Renal pelvis (tissue), 12 donors: Measurements from ENCODE around the gene IRX4. TPM values are rescaled to one million over a fixed set of nuclear protein-coding genes. Genes with fewer than 3 reads are reported as not detected.

Source experiments
- DNase-seq: peaks from one replicate; pipeline ENCODE4 v3.0.0-alpha.2; 2013
- long read RNA-seq, 16 experiments: transcript quantifications; one replicate each; lab custom pipeline, GENCODE V29; 2026
- polyA plus RNA-seq, 3 donors: library from polyadenylated mRNA; unstranded; fragments of 120-200 nt; gene quantifications; one replicate each; pipeline ENCODE4 v1.2.1, GENCODE V29; 2013; ENCODE audit not compliant: insufficient read length in 3 of 3

The IRX4 gene
- under 1 TPM; 0.48 to 0.65 (median 0.51) TPM for polyA plus RNA-seq
- long read RNA-seq, donor 1 = 0 reads
- long read RNA-seq, donor 2 = 0 reads
- long read RNA-seq, donor 3 = 0 reads
- long read RNA-seq, donor 4 = 0 reads
- long read RNA-seq, donor 5 = 0 reads
- long read RNA-seq, donor 6 = 0 reads
- long read RNA-seq, donor 7, partial matches to known transcripts = 0 of 1 reads
- long read RNA-seq, donor 7, other reads (novel, unspliced or antisense) = 0 of 1 reads
- long read RNA-seq, donor 8 = 0 reads
- long read RNA-seq, donor 9 = 0 reads
- long read RNA-seq, donor 10 = 0 reads
- long read RNA-seq, donor 11 = 0 reads
- long read RNA-seq, donor 12, partial matches to known transcripts = 0 of 1 reads
- long read RNA-seq, donor 12, other reads (novel, unspliced or antisense) = 0 of 1 reads
- long read RNA-seq, donor 13 = 0 reads
- long read RNA-seq, donor 14 = 0 reads
- long read RNA-seq, donor 15, partial matches to known transcripts = 0 of 2 reads
- long read RNA-seq, donor 15, other reads (novel, unspliced or antisense) = 0 of 2 reads
- long read RNA-seq, donor 16 = 0 reads

DNA sequence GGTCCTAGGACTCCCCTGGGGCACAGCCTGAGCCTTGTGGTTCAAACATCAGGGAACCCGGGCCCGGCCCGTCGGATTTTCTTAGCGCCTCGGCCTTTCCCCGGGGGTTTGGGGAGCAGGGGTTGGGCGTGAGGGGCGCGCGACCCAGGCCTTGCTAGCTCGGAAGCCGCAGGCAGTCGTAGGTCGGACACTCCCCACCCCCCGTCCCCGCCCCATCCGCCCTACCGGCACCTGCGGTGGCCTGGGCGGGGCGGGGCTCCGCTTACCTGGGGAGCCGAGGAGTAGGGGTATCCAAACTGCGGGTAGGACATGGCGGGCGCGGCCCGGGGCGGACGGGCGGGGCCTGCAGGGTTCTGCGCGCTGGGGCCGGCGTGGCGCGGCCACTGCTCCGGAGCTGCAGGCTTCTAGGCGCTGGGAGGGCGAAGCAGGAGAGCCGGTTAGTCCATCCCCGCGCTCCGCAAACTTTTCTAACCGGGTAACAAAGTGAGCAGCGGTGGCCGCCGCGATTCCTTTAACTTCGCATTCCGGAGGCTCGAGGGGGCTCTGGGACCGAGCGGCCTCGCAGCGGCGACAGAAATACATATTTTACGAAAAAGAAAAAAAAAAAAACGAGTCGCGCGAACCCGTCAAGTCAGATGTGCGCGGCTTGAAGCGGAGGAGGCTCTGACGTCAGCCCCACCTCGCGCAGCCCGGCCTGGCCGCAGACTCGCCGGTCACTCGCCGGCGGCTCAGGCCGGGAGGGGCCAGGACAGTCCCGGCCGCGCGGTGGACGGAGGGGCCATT lies at the start of gene IRX4:
TSS of gene IRX4 (minus strand) at position 589 of the 783 bp plus-strand sequence. CDS start at position 311, 278 bp downstream.
- no peak for DNase-seq

DNA sequence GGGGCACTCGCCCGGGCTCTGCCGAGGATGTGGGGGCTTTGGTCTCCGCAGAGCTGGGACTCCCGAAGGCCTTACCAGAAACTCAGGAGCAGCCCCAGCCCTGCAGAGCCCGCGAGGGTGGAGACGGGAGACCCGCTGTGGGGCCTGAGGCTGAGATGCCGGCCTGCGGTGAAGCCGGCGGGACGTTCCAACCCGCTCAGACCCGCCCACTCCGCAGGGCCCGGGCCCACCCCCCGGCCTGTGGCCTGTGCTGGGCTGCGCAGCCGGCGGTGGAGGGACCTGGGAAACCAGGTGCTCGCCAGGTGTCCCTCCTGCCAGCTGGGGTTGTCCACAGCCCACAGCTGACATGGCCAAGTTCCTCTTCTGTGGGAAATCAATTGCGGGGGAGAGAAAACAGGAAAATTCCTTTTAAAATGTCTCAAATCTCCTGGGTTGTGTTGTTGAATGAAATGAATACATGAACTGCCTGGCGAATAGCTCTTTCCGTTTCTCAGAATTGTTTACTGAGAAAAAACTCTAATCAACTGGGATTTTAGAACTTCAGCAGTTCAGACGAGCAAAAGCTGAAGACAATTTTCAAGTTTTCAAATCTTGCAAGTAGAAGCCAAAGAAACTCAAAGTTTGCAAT lies 49.0 kb upstream of the IRX4 start:
- DNase-seq = peak; percentile 16

DNA sequence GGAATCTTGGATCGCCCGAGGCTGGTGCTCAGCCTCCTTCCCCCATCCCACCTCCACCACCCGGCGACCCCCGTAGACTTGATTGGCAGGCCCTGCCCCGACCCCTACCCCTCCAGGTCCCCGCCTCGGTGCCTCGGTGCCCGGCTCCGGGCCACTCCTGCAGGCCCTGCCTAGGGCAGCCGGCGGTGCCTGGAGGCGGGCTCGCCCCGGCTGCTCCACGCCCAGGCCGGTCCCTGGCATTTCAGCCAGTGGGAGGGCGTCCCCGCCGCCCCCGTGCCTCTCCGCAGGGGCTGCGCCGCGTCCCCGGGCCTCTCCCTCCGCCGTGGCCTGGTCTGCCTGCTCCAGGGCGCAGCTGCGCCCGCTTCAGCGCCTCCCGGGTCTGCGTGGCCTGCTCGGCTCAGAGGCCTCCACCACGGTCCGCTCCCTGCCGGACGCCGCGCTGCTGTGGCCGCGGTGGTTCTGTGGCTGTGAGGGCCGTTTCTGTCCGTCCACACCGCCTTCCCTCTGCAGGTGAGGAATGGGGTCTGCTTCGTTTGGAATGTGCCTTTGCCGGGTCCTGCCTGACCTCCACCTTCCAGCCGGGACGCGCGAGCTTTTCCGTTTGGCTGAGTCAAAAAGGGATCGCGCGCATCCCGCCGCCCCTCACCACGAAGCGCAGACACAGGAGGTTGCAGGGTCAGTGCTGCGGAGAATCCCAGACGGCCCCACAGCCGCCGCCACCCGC lies 48.3 kb upstream of the IRX4 start:
- peak; percentile 21 for DNase-seq

DNA sequence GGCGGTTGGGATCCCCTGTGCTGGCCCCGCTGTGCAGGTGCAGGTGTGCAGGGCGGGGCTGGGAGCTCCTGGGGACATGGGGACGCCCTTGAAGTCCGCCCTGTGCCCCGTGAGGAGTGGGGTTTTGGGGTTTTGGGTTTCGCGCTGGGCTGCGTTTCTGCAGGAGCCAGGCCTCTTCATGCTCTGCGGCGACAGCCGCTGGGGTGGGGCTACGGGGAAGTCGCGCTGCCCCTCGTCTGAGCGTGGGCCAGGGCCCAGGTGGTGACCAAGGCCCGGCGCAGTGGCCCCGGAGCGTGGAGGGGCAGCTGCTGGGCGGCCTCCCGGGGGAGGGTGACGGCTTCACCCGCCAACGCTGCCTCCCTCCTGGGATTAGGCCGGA lies 47.8 kb upstream of the IRX4 start:
- no peak for DNase-seq

DNA sequence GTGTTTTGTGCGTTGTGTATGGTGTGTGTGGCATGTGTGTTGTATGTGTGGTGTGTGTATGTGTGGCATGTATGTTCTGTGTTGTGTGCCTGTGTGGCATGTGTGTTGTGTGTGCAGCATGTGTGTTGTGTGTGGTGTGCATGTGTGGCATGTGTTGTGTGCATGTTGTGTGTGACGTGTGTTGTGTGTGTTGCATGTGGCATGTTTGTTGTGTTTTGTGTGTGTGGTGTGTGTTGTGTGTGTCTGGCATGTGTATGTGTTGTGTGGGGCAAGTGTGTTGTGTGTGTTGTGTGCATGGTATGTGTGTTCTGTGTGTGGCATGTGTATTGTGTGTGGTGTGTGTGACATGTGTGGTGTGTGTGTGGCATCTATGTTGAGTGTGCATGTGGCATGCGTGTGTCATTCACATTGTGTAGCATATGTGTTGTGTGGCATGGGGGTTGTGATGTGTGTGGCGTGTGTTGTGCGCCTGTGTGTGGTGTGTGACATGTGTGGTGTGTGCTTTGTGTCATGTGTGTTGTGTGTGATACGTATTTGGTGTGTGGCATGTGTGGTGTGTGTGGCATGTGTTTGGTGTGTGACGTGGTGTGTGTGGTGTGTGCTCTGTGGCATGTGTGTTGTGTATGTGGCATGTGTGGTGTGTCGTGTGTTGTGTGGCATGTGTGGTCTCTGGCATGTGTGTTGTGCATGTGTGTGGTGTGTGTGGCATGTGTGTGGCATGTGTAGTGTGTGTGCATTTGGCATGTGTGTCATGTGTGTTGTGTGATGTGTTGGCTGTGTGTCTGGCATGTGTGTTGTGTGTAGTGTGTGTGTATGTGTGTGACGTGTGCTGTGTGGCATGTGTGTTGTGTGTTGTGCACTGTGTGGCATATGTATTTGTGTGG lies 46.6 kb upstream of the IRX4 start:
- DNase-seq = no peak

DNA sequence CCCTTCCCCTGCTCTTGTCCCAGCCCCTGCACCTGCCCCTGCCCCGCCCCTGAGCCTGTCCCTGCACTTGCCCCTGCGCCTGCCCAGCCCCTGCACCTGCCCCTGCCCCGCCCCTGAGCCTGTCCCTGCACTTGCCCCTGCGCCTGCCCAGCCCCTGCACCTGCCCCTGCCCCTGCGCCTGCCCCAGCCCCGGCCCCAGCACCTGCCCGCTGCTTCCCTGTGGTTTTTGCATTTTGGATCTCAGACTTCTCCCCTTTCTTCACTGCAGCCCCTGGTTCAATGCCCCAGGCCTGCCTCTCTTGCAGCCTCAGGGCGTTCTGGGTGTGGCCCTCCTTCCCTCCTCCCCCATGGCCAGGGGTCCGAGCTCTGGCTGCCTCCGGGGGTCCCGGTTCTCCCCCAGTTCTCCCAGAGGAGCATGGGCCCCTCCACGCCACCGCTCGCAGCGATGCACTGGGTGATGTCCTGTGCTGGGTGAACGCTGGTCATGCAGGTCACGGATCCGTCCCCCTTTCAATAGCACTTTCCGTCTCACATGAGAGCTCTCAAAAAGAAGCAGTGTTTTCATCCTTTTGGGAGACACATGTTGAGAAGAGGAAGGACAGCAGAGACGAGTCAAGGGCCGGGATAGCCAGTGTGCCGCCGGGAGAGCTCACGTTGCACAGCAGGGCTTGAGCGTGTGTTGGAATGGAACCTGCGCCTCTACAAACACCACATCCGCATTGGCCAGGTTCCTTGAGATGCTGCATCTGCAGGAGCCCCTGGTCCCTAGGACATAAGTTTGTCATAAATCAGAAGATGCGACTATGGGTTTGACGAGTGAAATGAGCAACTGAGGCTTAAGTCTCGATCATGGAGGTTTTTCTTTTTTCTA lies 44.0 kb upstream of the IRX4 start:
- no peak for DNase-seq

DNA sequence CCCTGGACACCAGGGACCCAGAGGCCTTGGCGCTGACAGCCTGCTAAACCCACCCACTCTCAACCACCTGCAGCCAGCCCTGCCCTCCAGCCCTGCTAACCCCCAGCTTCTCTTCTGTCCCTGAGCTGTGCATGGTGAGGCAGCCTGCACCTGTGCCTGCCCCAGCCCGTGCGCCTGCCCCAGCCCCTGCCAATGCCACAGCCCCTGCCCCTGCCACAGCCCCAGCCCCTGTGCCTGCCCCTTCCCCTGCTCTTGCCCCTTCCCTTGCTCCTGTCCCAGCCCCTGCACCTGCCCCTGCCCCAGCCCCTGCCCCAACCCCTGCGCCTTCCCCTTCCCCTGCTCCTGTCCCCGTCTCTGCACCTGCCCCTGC lies 43.3 kb upstream of the IRX4 start:
- no peak for DNase-seq

DNA sequence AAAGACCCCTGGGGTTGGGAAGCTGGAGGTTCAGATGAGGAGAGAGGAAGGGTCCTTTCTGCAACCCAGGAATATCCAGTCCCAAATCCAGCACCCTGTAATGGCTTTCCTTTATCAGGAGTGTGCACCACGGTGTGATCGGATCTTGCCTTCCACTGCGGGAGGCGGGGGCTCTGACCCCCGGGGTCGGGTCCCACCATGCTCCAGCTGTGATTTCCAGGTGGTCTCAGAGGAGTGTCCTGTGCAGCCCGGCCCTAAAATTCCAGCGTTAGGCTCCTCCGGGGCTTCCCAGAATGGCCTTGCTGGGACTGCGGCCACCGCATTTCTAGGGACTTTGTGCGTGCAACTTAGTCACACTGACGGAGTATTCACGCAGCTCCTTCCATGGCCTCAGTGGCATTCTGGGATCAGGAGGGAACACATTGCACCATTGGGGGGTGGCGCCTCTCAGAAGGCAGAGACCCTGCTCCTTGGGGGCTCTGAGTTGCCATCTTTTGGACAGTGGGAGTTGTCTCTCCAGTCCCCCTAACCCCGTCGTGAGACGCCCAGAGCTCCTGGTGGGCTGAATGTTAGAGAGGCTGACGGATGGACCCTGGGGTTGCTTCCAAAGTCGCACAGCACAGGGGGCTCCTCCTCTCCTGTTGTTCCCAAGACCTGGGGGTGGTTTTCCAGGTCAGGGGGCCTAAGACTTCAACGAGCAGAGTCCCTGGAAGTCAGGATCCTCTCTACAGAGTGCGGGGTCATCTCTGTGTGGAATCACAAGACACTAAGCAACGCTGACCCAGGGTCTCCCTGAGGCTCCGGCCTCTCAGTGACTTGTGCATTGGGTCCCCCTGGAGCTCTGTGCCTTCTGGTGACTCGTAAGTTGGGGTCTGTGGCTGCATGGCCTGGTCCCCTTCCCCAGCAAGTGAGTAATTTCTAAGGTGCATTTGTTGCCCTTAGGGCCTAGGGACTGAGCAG lies 42.7 kb upstream of the IRX4 start:
- no peak for DNase-seq

DNA sequence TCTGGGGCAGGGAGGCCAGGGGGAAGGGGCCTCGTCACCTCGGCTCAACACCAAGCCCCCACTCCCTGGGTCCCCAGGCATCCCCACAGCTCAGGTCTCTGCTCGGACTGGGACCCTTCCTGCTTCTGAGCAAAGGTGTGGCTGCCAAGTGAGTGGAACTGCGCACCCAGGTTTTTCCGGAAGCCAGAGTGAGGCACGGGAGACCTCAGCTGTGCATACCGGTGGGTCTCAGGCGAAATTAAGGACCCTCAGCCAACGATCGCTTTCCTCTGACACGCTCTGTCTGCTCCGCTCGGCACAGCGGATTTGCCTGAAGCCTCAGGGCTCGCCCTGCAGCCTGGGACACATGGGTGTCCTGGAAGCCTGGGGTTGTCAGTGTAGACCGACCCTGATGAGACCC lies 41.0 kb upstream of the IRX4 start:
- DNase-seq = no peak

DNA sequence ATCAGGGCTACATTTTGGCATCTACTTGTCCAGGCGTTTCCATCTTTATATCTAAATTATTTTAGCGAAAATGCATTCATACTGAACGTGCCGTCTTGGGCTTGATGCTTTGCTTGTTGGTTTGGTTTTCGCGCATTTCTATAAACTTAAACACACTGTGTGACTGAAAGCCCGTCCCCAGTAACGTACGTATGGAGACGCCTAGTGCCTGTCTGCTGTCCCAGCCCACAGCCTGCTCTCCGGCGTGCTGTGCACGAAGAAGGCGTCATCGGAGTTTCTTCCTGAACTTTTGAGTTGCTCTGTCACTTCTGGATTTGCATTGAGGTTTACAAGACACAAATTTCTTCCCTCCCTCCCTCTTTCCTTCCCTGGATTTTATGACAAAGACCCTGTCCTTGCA lies 40.6 kb upstream of the IRX4 start:
- DNase-seq = no peak

DNA sequence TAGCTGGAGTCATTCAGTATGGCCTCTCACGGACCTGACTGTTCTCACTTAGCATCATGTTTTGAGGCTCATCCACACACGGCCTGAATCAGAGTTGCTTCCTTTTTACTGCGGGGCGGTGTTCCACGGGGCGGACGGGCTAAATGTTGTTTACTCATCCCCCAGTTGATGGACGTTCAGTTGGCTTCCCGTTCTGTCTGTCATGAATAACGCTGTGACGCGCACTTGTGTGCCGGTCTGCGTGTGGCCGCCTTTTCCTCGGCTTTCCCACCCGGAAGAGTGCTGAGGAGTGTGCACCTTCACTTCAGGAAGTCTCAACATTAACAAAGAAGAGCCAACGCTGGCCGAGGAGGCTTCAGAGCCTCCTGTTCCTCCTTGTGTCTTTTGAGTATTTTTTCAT lies 39.0 kb upstream of the IRX4 start:
- DNase-seq = no peak

DNA sequence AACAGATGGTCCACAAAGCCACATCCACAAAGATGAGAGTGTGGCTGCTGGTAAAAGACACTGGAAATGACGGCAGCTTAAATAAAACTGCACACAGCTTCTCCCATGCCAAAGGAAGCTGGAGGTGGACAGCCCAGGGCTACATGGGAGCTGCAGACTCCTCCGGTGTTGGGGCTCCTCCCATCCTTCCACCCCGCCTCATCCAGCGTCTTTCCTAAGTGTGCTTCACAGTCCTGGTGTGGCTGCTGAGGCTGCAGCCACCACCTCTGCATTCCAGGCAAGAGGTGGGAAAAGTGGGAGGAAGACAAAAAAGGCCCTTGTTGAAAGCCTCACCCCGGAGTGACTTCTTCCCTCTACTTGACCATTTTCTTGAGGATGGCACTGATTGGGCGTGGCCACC lies 37.0 kb upstream of the IRX4 start:
- DNase-seq = no peak

DNA sequence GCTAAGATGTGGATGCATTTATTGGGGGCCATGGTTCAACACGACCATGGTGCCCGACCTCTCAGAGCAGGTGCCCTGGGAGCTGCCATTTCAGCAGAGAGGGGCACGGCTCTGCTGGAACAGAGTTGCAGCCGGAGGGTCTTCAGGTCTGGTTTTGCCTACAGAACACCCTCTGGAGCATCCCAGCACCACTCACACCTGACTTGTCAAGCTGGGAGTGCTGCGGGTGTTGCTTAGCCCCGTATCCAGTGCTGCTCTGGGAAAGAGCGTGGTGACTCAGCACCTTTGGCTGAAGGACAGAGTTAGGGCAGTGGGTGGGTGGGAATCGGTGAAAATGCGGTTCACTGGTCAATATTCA lies 36.5 kb upstream of the IRX4 start:
- DNase-seq = no peak

DNA sequence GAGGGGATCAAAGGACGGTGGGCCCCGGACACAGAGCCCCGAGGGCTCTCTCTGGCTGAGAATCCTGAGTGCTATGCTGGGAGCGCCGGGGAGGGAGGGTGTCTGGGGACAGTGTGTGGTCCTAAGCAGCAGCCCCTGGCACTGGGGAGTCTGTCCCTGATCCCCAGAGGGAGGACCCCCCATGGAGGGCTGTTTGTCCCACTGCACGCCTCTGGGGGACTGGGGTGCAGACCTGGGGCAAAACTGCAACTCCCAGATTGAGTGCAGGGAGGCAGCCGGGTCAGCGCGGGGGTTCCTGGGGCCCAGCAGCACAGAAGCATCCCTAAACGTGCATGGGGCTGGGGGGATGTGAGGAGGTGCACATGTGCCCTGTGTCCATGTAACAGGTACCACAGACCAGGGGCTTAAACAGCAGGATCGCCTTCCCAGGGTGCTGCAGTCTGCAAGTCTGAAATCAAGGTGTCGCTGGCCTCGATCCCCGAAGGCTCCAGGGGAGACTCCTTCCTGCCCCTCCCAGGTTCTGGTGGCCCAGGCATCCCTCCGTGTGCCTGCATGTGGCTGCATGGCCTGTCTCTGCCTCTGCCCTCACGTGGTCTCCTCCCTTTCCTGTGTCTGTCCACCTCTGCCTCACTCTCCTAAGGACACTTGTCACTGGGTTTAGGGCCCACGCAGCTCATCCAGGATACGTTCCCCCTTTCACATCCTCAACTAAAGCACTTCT lies 35.9 kb upstream of the IRX4 start:
- no peak for DNase-seq

DNA sequence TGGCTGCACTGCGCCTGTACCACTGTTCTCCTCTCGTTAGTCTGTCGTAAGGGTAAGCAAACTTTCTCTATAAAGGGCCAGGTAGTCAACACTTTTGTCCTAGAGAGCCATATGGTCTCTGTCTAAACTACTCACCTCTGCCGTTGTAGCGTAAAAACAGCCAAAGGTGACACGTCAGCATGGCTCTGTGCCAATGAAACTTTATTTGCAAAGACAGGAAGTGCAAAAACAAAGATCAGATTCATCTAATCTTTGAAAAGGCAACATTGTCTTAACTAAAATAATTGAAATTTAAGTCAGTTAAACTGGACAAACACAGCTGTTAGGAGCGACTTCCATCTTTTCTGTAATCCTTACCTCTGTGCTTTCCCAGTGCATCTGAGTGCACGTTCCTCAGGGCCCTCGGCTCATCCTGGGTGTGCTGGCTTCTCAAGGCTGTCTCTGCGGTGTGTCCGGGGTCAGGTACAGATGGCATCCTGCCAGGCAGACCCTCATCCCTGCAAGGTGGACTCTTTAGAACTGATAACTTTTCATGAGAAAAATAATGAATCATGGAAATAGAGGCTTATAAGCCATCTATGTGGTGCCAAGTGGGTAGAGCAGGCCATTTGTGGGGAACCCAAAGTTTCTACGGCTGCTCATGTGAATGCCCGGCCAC lies 35.2 kb upstream of the IRX4 start:
- no peak for DNase-seq

DNA sequence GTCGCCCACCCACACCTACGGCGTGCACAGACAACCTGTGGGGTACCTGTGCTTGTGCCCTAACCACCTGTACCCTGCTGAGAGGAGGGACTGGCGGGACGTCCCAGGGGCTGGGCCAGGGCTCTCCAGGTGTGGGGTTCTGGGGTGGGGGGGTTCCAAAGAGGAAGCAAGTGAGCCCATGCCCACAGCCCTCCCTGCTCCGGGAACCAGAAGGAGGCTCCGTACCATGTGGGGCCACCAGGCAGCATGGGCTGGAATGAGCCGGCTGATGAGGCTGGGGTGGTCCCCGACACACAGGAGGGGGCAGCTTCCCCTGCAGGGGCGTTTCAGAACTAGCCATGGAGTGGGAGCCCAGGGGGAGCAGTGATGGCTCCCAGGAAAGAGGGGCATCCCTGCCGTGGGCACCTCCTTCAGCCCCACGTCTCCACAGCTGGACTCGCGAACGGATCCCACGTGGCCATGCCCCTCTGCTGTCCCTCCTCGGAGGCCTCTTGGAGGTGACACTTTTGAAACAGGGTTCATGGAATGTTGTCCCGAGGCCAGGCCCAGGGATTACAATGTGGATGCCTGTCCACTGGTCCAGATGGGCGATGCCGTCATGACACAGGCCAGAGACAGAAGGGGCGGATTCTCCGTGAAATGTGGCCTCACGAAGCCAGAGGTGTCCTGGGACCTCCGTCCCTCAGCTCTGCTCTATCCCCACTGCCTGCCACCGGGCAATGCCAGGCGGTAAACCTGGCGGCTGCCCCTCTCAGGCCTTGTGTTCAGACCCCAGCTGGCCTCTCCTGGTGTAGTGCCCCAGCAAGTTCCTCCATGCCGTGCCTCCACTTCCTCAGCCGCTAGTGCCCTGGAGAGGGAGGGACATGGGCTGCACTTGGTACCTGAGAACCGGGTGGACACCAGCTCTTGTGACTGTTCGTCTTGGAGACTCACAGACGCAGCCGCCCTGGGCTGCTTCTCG lies 33.6 kb upstream of the IRX4 start:
- DNase-seq = no peak
